Bone marrow (tissue), 2 donors: ENCODE measurements around the gene CEPT1.

Experiments used
- DNase-seq, 2 donors: peaks; one replicate each; lab custom pipeline; 2025; lab: John Stamatoyannopoulos, UW

Gene CEPT1

DNA sequence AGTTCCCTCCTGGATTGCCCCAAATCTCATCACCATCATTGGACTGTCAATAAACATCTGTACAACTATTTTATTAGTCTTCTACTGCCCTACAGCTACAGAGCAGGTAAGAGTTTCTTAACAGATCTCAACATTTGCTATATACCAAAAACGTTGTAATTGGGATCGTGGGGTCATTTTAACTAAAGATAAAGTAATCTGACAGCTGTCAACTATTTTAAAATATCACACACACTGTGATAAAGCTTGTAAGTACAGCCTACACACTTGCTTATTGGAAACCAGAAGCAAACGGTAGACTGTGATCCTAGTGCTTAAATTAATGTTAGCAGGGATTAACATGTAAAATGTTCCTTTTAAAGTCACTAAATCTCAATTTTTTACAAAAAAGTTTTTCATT, 7.9 kb downstream of the CEPT1 start:
- DNase-seq: no peak

DNA sequence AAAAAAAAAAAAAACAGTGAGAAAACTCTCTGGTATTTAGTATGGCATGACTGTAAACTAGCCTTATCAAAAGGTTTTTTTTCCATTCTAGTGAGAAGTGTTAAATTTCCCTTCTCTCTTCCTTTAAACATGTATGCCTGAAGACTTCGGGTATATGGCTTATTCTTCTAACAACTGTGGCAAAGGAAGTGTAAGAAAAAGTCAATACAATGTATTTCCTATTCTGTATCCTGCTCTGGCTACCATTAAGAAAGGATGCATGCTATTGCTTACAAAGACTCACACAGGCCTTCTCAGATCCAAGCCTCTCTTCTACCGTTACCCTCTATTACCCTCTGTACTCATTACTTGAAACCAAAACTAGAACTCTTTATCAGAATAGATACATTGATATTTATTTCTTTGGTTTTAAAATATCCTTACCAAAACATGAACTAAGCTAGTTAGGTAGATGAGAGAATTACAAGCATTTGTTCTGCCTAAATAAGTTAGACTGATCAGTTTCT, 8.4 kb downstream of the CEPT1 start:
- no peak for DNase-seq

GRCh38 chr1:111151838-111152237, 11.8 kb downstream of the CEPT1 start:
- DNase-seq: no peak

GRCh38 chr1:111154021-111154999, 14.3 kb downstream of the CEPT1 start:
- DNase-seq: peak in 1 of 2 donors; percentile 30

GRCh38 chr1:111157431-111157830, 17.4 kb downstream of the CEPT1 start:
- no peak for DNase-seq

- DNase-seq: no peak
Observed at GRCh38 chr1:111161843-111162487, 21.9 kb downstream of the CEPT1 start.

- no peak for DNase-seq
Observed at GRCh38 chr1:111162488-111162880, 22.5 kb downstream of the CEPT1 start.

DNA sequence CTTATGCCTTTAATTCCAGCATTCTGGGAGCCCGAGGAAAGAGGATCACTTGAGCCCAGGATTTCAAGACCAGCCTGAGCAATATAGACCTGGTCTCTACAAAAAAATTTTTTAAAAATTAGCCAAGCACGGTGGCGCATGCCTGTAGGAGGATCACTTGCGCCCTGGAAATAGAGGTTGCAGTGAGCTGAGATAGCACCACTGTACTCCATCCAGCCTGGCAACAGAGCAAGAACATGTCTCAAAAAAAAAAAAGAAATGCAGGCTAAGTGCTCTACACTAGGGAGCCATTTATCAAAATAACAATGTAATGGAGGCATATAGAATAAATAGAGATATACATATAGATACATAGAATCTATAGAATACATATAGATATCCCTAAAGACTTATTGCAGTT, 23.3 kb downstream of the CEPT1 start:
- DNase-seq: no peak

DNA sequence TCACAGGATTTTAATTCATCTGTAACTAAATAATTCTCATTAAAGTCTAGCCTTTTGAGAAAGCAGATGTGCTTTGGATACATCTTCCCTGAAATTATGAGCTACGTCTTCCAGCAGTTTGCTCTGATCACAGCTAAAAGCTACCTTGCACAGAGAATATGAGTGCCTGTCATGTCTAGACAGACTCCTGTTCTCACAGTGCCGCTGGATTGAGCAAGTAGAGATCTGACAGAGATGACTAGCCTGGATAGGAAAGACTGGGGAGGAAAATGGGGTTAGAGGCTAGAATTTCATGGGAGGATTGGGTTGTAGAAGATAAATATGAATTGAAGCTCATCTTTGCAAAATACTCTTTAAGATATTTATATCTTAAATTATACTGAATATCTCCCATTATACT, 24.1 kb downstream of the CEPT1 start:
- DNase-seq: no peak

GRCh38 chr1:111172463-111172862, 32.4 kb downstream of the CEPT1 start:
- no peak for DNase-seq

DNA sequence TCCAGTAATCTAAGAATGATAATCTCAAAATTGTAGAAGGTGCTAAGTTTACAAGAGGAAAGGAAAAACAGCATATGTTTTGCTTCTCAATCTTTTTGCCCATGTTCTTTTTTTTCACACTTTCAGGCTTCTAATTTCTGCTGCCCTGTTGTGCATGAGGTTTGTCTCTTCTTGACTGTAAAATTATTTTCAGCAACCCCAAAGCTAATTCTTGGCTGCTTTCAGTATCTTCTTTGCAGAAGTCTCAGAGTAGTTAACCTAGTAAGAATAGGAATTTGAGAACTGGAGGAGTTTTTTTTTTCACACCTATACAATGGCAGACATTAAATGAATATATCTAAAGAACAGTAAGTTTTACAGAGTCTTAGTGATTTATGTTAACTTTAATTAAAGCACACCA, 34.0 kb downstream of the CEPT1 start:
- DNase-seq: no peak

DNA sequence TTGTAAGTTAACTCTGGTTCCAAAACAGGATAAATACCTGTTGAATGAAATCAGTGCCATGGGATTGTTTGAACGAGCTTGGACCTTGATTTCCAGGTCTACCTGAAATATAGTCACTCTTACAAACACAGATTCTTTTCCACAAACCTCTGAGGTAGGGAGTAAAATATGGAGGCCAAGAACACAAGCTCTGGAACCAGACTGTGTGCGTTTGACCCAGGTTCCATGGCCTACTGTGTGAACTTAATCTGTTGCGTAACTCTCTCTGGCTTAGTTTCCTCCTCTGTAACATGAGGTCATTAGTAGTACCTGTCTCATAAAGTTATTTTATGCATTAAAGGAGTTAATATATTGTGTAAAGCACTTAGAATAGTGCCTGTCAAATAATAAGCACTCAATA, 35.3 kb downstream of the CEPT1 start:
- DNase-seq: no peak

GRCh38 chr1:111176678-111177077, 36.7 kb downstream of the CEPT1 start:
- DNase-seq: no peak

- no peak for DNase-seq
Observed at GRCh38 chr1:111179968-111180533, 40.0 kb downstream of the CEPT1 start.

DNA sequence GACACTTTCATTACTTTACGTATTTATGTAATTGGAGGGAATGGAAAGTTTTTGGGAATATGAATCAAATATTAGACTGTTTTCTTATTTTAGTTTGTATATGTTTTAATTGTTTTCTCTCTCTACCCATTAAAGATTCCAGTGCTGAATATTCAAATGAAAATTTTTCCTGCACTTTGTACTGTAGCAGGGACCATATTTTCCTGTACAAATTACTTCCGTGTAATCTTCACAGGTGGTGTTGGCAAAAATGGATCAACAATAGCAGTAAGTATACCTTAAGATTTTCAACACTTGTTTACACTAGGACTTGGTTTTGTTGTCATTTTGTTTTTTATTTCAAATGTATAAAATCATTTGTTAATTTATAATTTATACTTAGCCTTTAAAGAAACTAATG, 42.0 kb downstream of the CEPT1 start:
- DNase-seq: no peak

- no peak for DNase-seq
Observed at GRCh38 chr1:111183308-111184069, 43.5 kb downstream of the CEPT1 start.

DNA sequence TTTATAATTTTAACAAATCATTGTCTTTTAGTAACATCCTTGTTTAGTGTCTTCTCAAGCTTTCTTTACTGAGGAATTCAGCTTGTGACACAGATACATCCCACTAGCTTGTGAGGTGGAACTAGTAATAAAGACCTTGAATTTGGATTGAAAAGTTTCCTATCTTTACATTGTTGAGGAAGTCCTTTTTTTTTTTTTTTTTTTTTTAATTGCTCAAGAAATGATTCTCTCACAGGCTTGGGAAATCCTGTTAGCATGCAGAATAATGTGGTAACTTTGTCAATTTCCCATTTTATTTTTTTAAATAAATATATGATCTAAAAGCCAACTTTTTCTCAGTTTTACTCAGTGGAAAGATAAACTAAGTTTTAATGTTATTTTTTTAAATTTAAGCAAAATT, 44.6 kb downstream of the CEPT1 start:
- DNase-seq: no peak

DNA sequence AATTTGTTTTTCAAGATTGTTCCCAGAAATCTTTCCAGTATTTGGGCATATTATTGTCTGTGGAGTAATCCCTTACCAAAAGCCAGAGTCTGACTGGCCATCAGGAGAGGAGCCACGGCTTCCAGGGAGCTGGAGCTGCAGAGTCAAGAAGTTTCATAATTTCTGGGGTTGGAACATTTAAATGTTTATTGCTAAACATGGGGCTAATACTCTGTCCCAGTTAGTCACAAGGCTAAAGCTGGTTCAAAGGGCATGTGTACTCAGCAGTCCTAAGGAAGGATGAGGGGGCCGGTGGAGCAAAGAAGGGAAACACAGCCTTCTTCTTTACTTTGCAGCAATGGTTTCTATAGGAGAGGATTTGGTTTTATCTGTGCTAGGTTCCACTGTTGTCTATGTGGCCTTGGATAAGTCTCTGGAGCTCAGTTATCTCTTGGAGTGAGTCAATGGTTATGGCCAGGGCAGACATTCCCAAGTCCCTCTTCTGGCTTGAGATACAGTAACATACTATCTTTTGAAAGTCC, 51.0 kb downstream of the CEPT1 start:
- DNase-seq: no peak

GRCh38 chr1:111191496-111191895, 51.5 kb downstream of the CEPT1 start:
- no peak for DNase-seq

DNA sequence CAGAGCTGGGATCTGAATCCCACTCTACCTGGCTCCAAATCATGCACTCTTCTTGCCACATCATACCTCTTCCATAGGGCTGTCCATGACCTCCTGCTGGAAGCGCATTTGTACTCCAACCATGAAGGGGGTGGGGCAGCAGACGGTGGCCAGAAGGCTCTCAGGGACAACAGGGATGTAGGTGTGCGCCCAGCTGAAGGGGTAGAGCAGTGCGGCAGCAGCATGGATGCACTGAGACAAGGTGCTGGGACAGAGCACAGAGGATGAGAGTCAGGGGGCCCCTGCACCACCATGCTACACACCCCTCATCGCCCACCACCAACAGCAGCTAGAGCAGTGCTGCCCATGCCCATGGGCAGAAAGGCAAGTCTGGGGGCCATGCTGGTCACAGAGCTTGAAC, 52.1 kb downstream of the CEPT1 start:
- DNase-seq: no peak

DNA sequence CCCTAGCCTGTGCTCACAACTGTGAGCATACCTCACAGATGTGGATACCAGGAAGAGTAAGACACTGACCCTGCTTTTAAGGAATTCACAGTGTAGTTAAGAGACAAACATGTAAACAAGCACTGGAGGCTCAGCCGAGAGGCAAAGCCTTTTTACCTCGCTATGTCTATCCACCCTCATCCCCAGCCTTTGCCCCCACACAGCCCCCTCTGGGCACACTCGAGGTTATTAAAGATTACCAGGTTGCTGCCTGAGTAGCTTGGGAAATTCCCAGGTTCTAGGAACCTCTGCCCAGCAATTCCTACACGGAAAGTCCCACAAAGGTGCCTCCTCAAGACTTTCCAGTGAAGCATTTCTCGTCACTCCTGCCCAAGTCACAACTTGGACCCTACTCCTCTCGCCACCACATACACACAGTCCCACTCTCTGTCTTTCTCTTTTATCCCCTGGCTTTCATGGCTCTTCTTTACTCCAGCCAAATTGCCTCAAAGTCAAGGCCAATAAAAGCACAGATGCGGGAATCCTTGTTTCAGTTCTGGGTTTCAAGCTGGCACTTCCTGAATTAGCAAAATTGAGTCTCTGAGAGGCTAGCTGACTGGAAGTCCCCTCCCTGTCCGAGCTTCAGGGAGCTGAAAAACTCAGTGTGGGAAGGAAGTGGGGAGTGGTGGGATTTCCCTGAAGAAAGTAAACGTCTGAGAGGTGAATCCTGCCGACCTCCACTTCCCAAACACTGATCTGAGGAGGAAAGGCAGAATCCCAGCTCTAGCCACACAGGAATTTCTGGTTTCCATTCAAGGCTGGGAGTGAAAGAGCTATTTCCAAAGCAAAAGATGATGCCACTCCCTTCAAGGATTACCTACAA, 52.9 kb downstream of the CEPT1 start:
- no peak for DNase-seq
